Measurements from ENCODE around the gene ANKFN1.

Gene ANKFN1

GRCh38 chr17:56389356-56389755 lies 236.1 kb downstream of the ANKFN1 start:
- no peaks in the 10 kb centered on the region for H3K9me2 ChIP-seq (replicated peaks; ENCODE audit: control insufficient read depth, low read length)
- H3K27me3 ChIP-seq (ENCODE audit: control insufficient read depth, low read length) = no peaks in the 10 kb centered on the region
- H3K27ac ChIP-seq (ENCODE audit: low read depth, low read length) = no peak overlapping the region
- H3K79me2 ChIP-seq (ENCODE audit: control insufficient read depth, low read length) = no peaks in the 10 kb centered on the region
- H3K9me3 ChIP-seq (ENCODE audit: control insufficient read depth, insufficient read depth, low read length) = no peaks in the 10 kb centered on the region
- no peak overlapping the region for H3K4me3 ChIP-seq (ENCODE audit: low read length)
- H3K4me2 ChIP-seq (ENCODE audit: low read length) = no peak overlapping the region
- TF ChIP-seq EZH2phosphoT487 (IDR thresholded peaks at IDR 0.05; ENCODE audit: borderline replicate concordance, low read length) (no peak), CTCF (IDR thresholded peaks at IDR 0.05; ENCODE audit: low read depth, low read length, poor library complexity, severe bottlenecking) (no peak)
- no peaks in the 10 kb centered on the region for H3K4me1 ChIP-seq (ENCODE audit: control insufficient read depth, low read length)
- H3F3A ChIP-seq (ENCODE audit: control insufficient read depth, insufficient read depth) = no peaks in the 10 kb centered on the region
- no peaks in the 10 kb centered on the region for H3K36me3 ChIP-seq (ENCODE audit: control insufficient read depth, low read length)
- H4K20me1 ChIP-seq (ENCODE audit: control insufficient read depth, insufficient read depth, low read depth, low read length) = no peaks in the 10 kb centered on the region

- Histone ChIP-seq H4K20me1 (ENCODE audit: control insufficient read depth, insufficient read depth, low read depth, low read length) (no peaks in the 10 kb centered on the region), H3K27ac (ENCODE audit: low read depth, low read length) (no peak overlapping the region), H3K9me2 (replicated peaks; ENCODE audit: control insufficient read depth, low read length) (no peaks in the 10 kb centered on the region), H3K9me3 (ENCODE audit: control insufficient read depth, insufficient read depth, low read length) (no peaks in the 10 kb centered on the region), H3K27me3 (ENCODE audit: control insufficient read depth, low read length) (no peaks in the 10 kb centered on the region), H3F3A (ENCODE audit: control insufficient read depth, insufficient read depth) (no peaks in the 10 kb centered on the region), H3K4me3 (ENCODE audit: low read length) (no peak overlapping the region), H3K36me3 (ENCODE audit: control insufficient read depth, low read length) (no peaks in the 10 kb centered on the region), H3K4me2 (ENCODE audit: low read length) (no peak overlapping the region), H3K79me2 (ENCODE audit: control insufficient read depth, low read length) (no peaks in the 10 kb centered on the region), H3K4me1 (ENCODE audit: control insufficient read depth, low read length) (no peaks in the 10 kb centered on the region)
- TF ChIP-seq EZH2phosphoT487 (IDR thresholded peaks at IDR 0.05; ENCODE audit: borderline replicate concordance, low read length) = no peak
- no peak for TF ChIP-seq CTCF (IDR thresholded peaks at IDR 0.05; ENCODE audit: low read depth, low read length, poor library complexity, severe bottlenecking)
Measured at GRCh38 chr17:56392321-56392720, 239.0 kb downstream of the ANKFN1 start.

GRCh38 chr17:56393156-56393555 lies 239.9 kb downstream of the ANKFN1 start:
- no peaks in the 10 kb centered on the region for H3K9me2 ChIP-seq (replicated peaks; ENCODE audit: control insufficient read depth, low read length)
- no peaks in the 10 kb centered on the region for H4K20me1 ChIP-seq (ENCODE audit: control insufficient read depth, insufficient read depth, low read depth, low read length)
- H3F3A ChIP-seq (ENCODE audit: control insufficient read depth, insufficient read depth) = no peaks in the 10 kb centered on the region
- no peaks in the 10 kb centered on the region for H3K79me2 ChIP-seq (ENCODE audit: control insufficient read depth, low read length)
- no peak overlapping the region for H3K4me2 ChIP-seq (ENCODE audit: low read length)
- H3K9me3 ChIP-seq (ENCODE audit: control insufficient read depth, insufficient read depth, low read length) = no peaks in the 10 kb centered on the region
- no peaks in the 10 kb centered on the region for H3K36me3 ChIP-seq (ENCODE audit: control insufficient read depth, low read length)
- no peak overlapping the region for H3K27ac ChIP-seq (ENCODE audit: low read depth, low read length)
- no peak for TF ChIP-seq CTCF (IDR thresholded peaks at IDR 0.05; ENCODE audit: low read depth, low read length, poor library complexity, severe bottlenecking)
- TF ChIP-seq EZH2phosphoT487 (IDR thresholded peaks at IDR 0.05; ENCODE audit: borderline replicate concordance, low read length) = no peak
- no peaks in the 10 kb centered on the region for H3K4me1 ChIP-seq (ENCODE audit: control insufficient read depth, low read length)
- H3K4me3 ChIP-seq (ENCODE audit: low read length) = no peak overlapping the region
- no peaks in the 10 kb centered on the region for H3K27me3 ChIP-seq (ENCODE audit: control insufficient read depth, low read length)

GRCh38 chr17:56395787-56396186 lies 242.5 kb downstream of the ANKFN1 start:
- Histone ChIP-seq H3K4me3 (ENCODE audit: low read length) (no peak overlapping the region), H3K79me2 (ENCODE audit: control insufficient read depth, low read length) (no peaks in the 10 kb centered on the region), H3K27ac (ENCODE audit: low read depth, low read length) (no peak overlapping the region), H4K20me1 (ENCODE audit: control insufficient read depth, insufficient read depth, low read depth, low read length) (no peaks in the 10 kb centered on the region), H3K27me3 (ENCODE audit: control insufficient read depth, low read length) (no peaks in the 10 kb centered on the region), H3K9me2 (replicated peaks; ENCODE audit: control insufficient read depth, low read length) (no peaks in the 10 kb centered on the region), H3F3A (ENCODE audit: control insufficient read depth, insufficient read depth) (no peaks in the 10 kb centered on the region), H3K9me3 (ENCODE audit: control insufficient read depth, insufficient read depth, low read length) (no peaks in the 10 kb centered on the region), H3K4me1 (ENCODE audit: control insufficient read depth, low read length) (no peaks in the 10 kb centered on the region), H3K4me2 (ENCODE audit: low read length) (no peak overlapping the region), H3K36me3 (ENCODE audit: control insufficient read depth, low read length) (no peaks in the 10 kb centered on the region)
- TF ChIP-seq CTCF (IDR thresholded peaks at IDR 0.05; ENCODE audit: low read depth, low read length, poor library complexity, severe bottlenecking) = no peak
- TF ChIP-seq EZH2phosphoT487 (IDR thresholded peaks at IDR 0.05; ENCODE audit: borderline replicate concordance, low read length) = no peak

Data from DOHH2 (cell line).